Neural cell (in vitro differentiated cells): ENCODE data around the gene SH2D3A.

ENCODE experiments used
- POLR2AphosphoS5 ChIP-seq: IDR thresholded peaks from 2 replicates; pipeline ENCODE4 v1.6.1; 2012
- RAD21 ChIP-seq: fragments of 450-650 bp; conservative IDR thresholded peaks from 2 replicates; pipeline ENCODE4 v1.6.1; 2014; ENCODE audit warnings: antibody characterized with exemption, mild to moderate bottlenecking, moderate library complexity
- TF ChIP-seq, protein P1 (sequence below): fragments of 450-650 bp; IDR thresholded peaks from 2 replicates; pipeline ENCODE4 v1.5.1; 2014; ENCODE audit warnings: antibody characterized with exemption, mild to moderate bottlenecking, moderate library complexity; ENCODE audit not compliant: poor library complexity, severe bottlenecking
- TF ChIP-seq, protein P2 (sequence below): IDR thresholded peaks from 2 replicates; pipeline ENCODE4 v1.6.1; 2012; ENCODE audit warnings: borderline replicate concordance

DNA sequence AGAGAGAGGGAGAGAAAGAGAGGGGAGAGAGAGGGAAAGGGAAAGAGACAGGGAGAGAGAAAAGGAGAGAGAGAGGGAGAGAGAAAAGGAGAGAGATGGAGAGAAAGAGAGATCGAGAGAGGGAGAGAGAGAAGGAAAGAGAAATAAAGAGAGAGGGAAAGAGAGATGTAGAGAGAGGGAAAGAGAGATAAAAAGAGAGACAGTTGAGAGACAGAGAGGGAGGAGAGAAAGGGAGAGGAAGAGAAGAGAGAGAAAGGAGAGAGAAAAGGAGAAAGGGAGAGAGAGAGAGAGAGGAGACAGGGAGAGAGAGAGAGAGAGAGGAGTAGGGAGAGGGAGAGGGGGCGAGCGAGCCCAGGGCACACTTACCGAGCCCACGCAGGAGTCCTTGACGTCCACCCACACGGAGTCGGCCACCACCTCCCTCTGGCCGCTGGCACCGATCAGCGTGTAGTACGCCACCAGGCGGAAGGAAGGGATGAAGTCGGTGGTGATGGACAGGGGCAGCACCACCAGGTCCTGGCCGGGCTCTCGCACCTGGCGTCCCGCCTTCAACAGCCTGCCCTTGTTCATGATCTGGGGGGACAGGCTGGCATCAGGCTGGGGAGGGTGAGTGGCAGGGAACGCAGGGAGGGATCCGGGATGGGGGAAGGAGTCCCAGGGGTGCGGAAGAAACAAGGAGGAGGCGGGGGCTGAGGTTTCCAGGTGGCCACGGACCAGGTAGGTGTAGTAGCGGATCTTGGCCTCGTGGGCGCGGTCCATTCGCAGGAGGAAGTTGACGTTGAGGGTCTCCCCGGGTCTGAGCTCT is 56.8 kb downstream of the SH2D3A start:
- TF ChIP-seq, protein P1, sequence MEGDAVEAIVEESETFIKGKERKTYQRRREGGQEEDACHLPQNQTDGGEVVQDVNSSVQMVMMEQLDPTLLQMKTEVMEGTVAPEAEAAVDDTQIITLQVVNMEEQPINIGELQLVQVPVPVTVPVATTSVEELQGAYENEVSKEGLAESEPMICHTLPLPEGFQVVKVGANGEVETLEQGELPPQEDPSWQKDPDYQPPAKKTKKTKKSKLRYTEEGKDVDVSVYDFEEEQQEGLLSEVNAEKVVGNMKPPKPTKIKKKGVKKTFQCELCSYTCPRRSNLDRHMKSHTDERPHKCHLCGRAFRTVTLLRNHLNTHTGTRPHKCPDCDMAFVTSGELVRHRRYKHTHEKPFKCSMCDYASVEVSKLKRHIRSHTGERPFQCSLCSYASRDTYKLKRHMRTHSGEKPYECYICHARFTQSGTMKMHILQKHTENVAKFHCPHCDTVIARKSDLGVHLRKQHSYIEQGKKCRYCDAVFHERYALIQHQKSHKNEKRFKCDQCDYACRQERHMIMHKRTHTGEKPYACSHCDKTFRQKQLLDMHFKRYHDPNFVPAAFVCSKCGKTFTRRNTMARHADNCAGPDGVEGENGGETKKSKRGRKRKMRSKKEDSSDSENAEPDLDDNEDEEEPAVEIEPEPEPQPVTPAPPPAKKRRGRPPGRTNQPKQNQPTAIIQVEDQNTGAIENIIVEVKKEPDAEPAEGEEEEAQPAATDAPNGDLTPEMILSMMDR: peak; percentile 18
- TF ChIP-seq RAD21: no peak
- TF ChIP-seq, protein P2, sequence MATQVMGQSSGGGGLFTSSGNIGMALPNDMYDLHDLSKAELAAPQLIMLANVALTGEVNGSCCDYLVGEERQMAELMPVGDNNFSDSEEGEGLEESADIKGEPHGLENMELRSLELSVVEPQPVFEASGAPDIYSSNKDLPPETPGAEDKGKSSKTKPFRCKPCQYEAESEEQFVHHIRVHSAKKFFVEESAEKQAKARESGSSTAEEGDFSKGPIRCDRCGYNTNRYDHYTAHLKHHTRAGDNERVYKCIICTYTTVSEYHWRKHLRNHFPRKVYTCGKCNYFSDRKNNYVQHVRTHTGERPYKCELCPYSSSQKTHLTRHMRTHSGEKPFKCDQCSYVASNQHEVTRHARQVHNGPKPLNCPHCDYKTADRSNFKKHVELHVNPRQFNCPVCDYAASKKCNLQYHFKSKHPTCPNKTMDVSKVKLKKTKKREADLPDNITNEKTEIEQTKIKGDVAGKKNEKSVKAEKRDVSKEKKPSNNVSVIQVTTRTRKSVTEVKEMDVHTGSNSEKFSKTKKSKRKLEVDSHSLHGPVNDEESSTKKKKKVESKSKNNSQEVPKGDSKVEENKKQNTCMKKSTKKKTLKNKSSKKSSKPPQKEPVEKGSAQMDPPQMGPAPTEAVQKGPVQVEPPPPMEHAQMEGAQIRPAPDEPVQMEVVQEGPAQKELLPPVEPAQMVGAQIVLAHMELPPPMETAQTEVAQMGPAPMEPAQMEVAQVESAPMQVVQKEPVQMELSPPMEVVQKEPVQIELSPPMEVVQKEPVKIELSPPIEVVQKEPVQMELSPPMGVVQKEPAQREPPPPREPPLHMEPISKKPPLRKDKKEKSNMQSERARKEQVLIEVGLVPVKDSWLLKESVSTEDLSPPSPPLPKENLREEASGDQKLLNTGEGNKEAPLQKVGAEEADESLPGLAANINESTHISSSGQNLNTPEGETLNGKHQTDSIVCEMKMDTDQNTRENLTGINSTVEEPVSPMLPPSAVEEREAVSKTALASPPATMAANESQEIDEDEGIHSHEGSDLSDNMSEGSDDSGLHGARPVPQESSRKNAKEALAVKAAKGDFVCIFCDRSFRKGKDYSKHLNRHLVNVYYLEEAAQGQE: no peak
- TF ChIP-seq POLR2AphosphoS5: no peak
